Keratinocyte (primary cell): ENCODE results near the gene MYOM1.

Source experiments
- EZH2 ChIP-seq: IDR thresholded peaks from one replicate; pipeline ENCODE4 v1.6.1; 2012; ENCODE audit warnings: inconsistent platforms, mild to moderate bottlenecking, low read length, moderate library complexity
- TF ChIP-seq, protein P1 (sequence below), 3 experiments: IDR thresholded peaks in 1 of 3; conservative IDR thresholded peaks in 1 of 3; optimal IDR thresholded peaks in 1 of 3; 2 replicates in 2 of 3; 3 replicates in 1 of 3; pipeline versions ENCODE3 to v1.5.1; 2011; ENCODE audit warnings: low read length in 3 of 3, mild to moderate bottlenecking in 3 of 3, moderate library complexity in 2 of 3, control low read depth in 1 of 3, inconsistent platforms in 1 of 3; ENCODE audit not compliant: insufficient read depth in 2 of 3; ENCODE audit errors: extremely low read depth in 1 of 3

DNA sequence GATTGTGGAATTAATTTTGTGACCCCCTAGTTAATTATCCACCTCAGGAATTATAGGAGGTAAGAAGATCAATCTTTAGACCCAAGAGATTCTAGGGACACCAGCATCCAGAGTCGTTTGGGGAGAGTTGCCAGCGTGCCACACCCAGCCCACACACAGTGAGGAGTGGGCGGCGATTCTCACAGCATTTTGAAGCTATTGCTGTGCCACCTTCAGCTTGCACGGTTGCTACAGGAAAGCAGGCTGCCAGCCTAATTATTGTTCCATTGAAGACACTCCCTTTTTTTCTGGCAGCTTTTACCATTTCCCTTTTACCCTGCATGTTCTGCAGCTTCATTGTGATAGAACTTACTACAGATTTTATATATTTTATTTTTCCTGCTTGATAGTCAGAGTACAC, 14.7 kb upstream of the MYOM1 start:
- TF ChIP-seq, protein P1, sequence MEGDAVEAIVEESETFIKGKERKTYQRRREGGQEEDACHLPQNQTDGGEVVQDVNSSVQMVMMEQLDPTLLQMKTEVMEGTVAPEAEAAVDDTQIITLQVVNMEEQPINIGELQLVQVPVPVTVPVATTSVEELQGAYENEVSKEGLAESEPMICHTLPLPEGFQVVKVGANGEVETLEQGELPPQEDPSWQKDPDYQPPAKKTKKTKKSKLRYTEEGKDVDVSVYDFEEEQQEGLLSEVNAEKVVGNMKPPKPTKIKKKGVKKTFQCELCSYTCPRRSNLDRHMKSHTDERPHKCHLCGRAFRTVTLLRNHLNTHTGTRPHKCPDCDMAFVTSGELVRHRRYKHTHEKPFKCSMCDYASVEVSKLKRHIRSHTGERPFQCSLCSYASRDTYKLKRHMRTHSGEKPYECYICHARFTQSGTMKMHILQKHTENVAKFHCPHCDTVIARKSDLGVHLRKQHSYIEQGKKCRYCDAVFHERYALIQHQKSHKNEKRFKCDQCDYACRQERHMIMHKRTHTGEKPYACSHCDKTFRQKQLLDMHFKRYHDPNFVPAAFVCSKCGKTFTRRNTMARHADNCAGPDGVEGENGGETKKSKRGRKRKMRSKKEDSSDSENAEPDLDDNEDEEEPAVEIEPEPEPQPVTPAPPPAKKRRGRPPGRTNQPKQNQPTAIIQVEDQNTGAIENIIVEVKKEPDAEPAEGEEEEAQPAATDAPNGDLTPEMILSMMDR (optimal IDR thresholded peaks at IDR 0.05 in 1 of 3, IDR thresholded peaks at IDR 0.05 in 1 of 3, conservative IDR thresholded peaks at IDR 0.05 in 1 of 3; ENCODE audit: extremely low read depth in 1 of 3, insufficient read depth in 2 of 3, low read length in 3 of 3): no peak
- no peak for TF ChIP-seq EZH2
